GM18511 (cell line): ENCODE results near the gene CENPP.
"Not testable (repeated sequence)": the region's sequence is repeated elsewhere in the genome, so short reads cannot be mapped to it uniquely, and the experiment has no call there.

ENCODE experiments used
- ATAC-seq: cut with Tn5 transposase; IDR thresholded peaks from one replicate; pipeline ENCODE4 v1.9.1; 2021; ENCODE audit warnings: mild to moderate bottlenecking, moderate library complexity; ENCODE audit not compliant: unreplicated experiment

Gene CENPP

GRCh38 chr9:92527832-92528521 lies 202.2 kb downstream of the CENPP start:
- no peak for ATAC-seq

DNA sequence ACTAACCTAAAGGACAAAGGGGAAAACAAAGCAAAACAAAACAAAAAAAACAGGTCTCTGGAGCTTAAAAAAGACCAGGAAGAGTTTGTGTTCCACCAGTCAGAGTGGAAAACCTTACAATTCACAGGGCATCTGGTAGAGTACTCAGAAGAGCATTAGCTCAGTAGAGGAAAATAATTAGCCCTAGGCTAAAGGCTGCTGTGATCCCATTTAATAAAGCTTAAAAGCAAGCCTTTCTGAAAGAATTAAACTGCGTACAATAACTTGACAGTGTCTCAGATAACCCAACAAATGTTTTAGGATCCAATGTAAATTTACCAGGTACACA lies 202.7 kb downstream of the CENPP start:
- no peak for ATAC-seq

DNA sequence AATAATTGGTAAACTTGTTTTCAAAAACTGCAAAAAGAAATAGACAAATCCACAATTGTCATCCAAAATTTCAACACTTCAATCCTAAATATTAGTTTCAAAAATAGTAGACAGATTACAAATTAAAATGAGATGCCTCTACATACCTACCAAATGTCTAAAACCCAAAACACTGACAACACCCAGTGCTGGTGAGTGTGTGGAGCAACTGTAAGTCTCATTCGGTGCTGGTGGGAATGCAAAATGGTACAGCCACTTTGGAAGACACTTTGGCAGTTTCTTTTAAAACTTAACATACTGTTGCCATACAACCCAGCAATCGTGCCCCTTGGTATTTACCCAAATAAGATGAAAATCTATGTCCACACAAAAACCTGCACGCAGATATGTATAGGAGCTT lies 203.4 kb downstream of the CENPP start:
- no peak for ATAC-seq

- ATAC-seq, result no peak
Observed at GRCh38 chr9:92530893-92531292, 205.1 kb downstream of the CENPP start.

DNA sequence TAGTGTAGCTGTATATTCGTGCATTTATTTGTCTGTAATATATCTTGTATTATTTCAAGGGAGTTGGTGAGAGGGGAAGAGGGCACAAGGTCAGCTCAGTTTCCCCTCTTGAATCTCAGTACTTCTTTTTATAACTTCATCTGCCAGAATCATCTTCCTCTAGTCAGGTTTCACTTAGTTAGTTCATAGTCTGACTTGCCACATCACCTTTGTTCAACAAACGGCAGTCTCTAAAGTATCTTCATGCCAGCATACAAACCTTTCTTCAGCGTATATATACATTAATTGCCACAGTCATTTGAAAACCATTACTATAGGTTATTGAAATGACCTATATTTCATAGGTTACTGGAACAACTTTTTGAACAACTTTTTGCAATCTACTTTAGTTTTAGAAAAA lies 208.5 kb downstream of the CENPP start:
- ATAC-seq, result no peak

GRCh38 chr9:92534674-92535073 lies 208.9 kb downstream of the CENPP start:
- peak; percentile 66 for ATAC-seq

DNA sequence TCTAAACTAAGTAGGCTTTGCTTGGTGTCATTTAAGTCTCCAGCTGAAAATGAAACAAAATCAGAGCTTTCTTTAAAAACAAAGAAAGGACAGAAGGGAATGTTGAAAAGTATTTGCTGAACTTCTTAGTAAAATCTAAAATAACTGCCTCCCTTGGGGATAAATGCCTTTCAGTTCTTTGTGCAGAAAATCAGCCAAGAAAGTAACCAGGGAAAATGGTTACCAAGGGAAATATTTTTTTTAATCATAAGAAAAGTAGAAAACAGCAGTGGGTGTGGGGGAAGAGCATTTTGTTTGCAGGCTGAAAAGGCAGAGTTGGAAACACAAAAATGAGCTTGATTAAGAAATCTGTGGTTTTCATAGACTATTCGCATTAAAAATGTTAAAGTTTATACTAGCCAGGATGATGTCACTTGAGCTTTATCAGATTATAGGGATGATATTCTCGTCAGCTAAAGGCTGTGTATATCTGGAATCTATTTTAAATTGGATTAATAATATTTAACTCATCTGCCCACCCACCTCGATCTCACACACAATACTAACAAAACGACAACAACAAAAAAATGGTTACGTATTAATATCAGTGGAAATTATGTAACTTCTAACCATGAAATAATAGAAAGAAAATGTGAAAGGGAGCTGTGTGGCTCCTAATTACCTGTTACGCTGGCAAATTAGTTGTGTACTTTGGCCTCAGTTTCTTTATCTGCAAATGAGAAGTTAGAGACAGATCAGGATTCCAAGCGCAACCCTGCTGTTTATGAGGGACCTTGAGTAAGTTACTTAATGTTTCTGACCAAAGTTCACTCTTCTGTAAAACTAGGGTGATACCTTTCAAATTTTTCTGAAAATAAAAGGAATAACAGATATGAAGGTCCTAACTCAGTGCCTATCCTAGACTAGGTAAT lies 210.4 kb downstream of the CENPP start, which contains the start of gene ECM2:
TSS of gene ECM2 (minus strand) at position 51 of the 911 bp plus-strand sequence. CDS start 13,124 bp downstream, outside the sequence.
- ATAC-seq, result no peak

DNA sequence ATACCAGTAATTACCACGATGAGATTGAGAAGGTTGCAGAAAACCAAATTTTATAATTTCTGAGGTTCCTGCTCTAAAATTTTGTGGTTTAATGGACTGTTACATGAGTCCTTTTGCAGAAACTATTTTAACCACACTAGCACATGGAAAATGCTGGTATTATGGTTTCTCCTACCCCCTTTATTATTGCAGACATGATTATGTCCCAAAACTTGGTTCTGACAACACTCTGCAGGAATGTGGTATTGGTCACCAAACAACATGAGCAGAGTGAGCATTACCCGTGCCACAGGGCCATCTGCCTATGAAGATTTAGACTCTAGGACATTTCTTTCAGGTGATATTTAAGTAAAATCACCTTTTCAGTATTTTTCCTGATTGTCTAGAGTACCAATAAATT lies 212.8 kb downstream of the CENPP start:
- no peak for ATAC-seq

GRCh38 chr9:92543972-92544371 lies 218.2 kb downstream of the CENPP start:
- ATAC-seq, result no peak

DNA sequence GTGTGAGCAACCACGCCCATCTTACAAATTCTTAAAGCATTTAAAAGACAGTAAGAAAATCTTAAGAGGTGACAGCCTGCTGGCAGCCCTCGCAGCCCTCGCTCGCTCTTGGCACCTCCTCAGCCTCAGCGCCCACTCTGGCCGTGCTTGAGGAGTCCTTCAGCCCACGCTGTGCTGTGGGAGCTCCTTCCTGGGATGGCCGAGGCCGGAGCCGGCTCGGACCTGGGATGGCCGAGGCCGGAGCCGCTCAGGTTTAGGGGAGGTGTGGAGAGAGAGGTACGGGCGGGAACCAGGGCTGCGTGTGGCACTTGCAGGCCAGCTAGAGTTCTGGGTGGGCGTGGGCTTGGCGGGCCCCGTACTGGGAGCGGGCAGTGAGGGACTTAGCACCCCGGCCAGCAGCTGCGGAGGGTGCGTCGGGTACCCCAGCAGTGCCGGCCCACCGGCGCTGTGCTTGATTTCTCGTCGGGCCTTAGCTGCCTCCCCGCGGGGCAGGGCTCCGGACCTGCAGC lies 219.3 kb downstream of the CENPP start:
- no peak for ATAC-seq

- ATAC-seq, result no peak
Observed at GRCh38 chr9:92547356-92547755, 221.6 kb downstream of the CENPP start.

- no peak for ATAC-seq
Observed at GRCh38 chr9:92550765-92551164, 225.0 kb downstream of the CENPP start.

GRCh38 chr9:92558612-92559374 lies 233.0 kb downstream of the CENPP start:
- no peak for ATAC-seq

GRCh38 chr9:92561374-92562330 lies 235.9 kb downstream of the CENPP start:
- no peak for ATAC-seq

GRCh38 chr9:92562461-92562967 lies 236.8 kb downstream of the CENPP start:
- ATAC-seq, result no peak

- no peak for ATAC-seq
Observed at GRCh38 chr9:92563116-92564100, 237.7 kb downstream of the CENPP start.

DNA sequence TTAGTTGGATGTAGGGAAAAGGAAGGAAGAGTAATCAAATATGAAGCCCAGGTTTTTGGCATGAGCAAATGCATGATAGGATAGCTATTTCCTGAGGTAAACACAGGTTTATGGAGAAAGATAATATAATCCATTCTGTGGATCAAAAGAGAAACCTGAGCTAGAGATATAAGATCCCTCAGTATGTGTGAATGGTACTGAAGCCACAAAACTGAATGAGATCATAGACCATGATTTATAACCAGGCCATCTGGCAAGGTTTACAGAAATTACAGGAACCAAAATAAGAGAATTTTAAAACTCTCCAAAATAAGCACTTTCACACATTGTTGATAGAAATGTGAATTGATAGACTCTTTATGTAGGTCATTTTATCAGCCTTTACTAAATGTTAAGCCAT lies 238.8 kb downstream of the CENPP start:
- ATAC-seq, result no peak

- ATAC-seq, result no peak
Observed at GRCh38 chr9:92564982-92565381, 239.2 kb downstream of the CENPP start.

- ATAC-seq, result not testable (repeated sequence)
Observed at GRCh38 chr9:92571871-92572270, 246.1 kb downstream of the CENPP start.
